Activated naive CD8-positive, alpha-beta T cell treated with anti-CD3 and anti-CD28 coated beads for 36 hours (primary cell): ENCODE results near the gene VWCE. TPM values are rescaled to one million over a fixed set of nuclear protein-coding genes. Genes with fewer than 3 reads are reported as not detected.

Experiments used
- DNase-seq: peaks from one replicate; pipeline ENCODE4 v3.0.0; 2021
- H3K27ac Mint-ChIP-seq: one replicate; pipeline ENCODE4 v1.8.0; 2022; ENCODE audit warnings: mild to moderate bottlenecking, moderate library complexity, mixed read lengths
- H3K27me3 Mint-ChIP-seq: one replicate; pipeline ENCODE4 v1.8.0; 2022; ENCODE audit warnings: mild to moderate bottlenecking, mixed read lengths
- H3K36me3 Mint-ChIP-seq: one replicate; pipeline ENCODE4 v1.8.0; 2021; ENCODE audit warnings: mild to moderate bottlenecking, mixed read lengths
- H3K4me1 Mint-ChIP-seq: one replicate; pipeline ENCODE4 v1.8.0; 2021; ENCODE audit warnings: mixed read lengths
- H3K4me3 Mint-ChIP-seq: one replicate; pipeline ENCODE4 v1.8.0; 2022; ENCODE audit warnings: mild to moderate bottlenecking, moderate library complexity, mixed read lengths
- H3K9me3 Mint-ChIP-seq: one replicate; pipeline ENCODE4 v1.8.0; 2022; ENCODE audit warnings: mixed read lengths
- total RNA-seq, 2 experiments: library from RNA; stranded (reverse); gene quantifications; one replicate each; pipeline ENCODE4 v1.2.3, GENCODE V29; 2021

VWCE gene
- 10 to 100 TPM; 18.3 to 19.8 TPM for total RNA-seq

- Mint-ChIP-seq H3K27ac (peak within 1 kb of the TSS; percentile 96), H3K4me1 (peaks cover 41% of the 10 kb centered on the region), H3K9me3 (no peaks in the 10 kb centered on the region)
Measured at GRCh38 chr11:61294717-61295595, at the start of gene VWCE. VWCE (minus strand) TSS chr11:61295316; CDS start chr11:61295037, 279 bp downstream.

GRCh38 chr11:61343792-61344745, 49.0 kb upstream of the VWCE start:
- peaks cover 6% of the 10 kb centered on the region for H3K36me3 Mint-ChIP-seq
- no peak overlapping the region for H3K27ac Mint-ChIP-seq
- no peaks in the 10 kb centered on the region for H3K27me3 Mint-ChIP-seq
- H3K9me3 Mint-ChIP-seq = no peaks in the 10 kb centered on the region
- DNase-seq = no peak
- peaks cover 2% of the 10 kb centered on the region for H3K4me1 Mint-ChIP-seq
- no peak overlapping the region for H3K4me3 Mint-ChIP-seq

More at GRCh38 chr11:61294717-61295595, at the start of gene VWCE:
- peak; percentile 86 for DNase-seq
- H3K4me3 Mint-ChIP-seq = peak within 1 kb of the TSS; percentile 89
- no peaks in the 10 kb centered on the region for H3K27me3 Mint-ChIP-seq
- peaks cover 49% of the 10 kb centered on the region for H3K36me3 Mint-ChIP-seq

GRCh38 chr11:61342207-61342803, 47.2 kb upstream of the VWCE start:
- Mint-ChIP-seq H3K27ac (no peak overlapping the region), H3K4me1 (peaks cover 2% of the 10 kb centered on the region), H3K27me3 (no peaks in the 10 kb centered on the region)

GRCh38 chr11:61341706-61342105, 46.6 kb upstream of the VWCE start:
- Mint-ChIP-seq H3K27me3 (no peaks in the 10 kb centered on the region), H3K27ac (no peak overlapping the region), H3K4me1 (peaks cover 4% of the 10 kb centered on the region), H3K9me3 (no peaks in the 10 kb centered on the region), H3K36me3 (peaks cover 6% of the 10 kb centered on the region), H3K4me3 (no peak overlapping the region)
- DNase-seq = no peak

More at GRCh38 chr11:61342207-61342803, 47.2 kb upstream of the VWCE start:
- Mint-ChIP-seq H3K4me3 (no peak overlapping the region), H3K36me3 (peaks cover 6% of the 10 kb centered on the region), H3K9me3 (no peaks in the 10 kb centered on the region)
- no peak for DNase-seq

- H3K36me3 Mint-ChIP-seq = peaks cover 6% of the 10 kb centered on the region
- no peak overlapping the region for H3K27ac Mint-ChIP-seq
- no peak for DNase-seq
- H3K27me3 Mint-ChIP-seq = no peaks in the 10 kb centered on the region
- H3K9me3 Mint-ChIP-seq = no peaks in the 10 kb centered on the region
- no peak overlapping the region for H3K4me3 Mint-ChIP-seq
- peaks cover 8% of the 10 kb centered on the region for H3K4me1 Mint-ChIP-seq
Measured at GRCh38 chr11:61340979-61341378, 45.9 kb upstream of the VWCE start.

- Mint-ChIP-seq H3K36me3 (peaks cover 6% of the 10 kb centered on the region), H3K27ac (no peak overlapping the region), H3K9me3 (no peaks in the 10 kb centered on the region), H3K4me1 (peaks cover 10% of the 10 kb centered on the region), H3K4me3 (no peak overlapping the region), H3K27me3 (no peaks in the 10 kb centered on the region)
- no peak for DNase-seq
Measured at GRCh38 chr11:61339490-61339878, 44.4 kb upstream of the VWCE start.

GRCh38 chr11:61338783-61339489, 43.8 kb upstream of the VWCE start:
- Mint-ChIP-seq H3K36me3 (peaks cover 6% of the 10 kb centered on the region), H3K27me3 (no peaks in the 10 kb centered on the region), H3K9me3 (no peaks in the 10 kb centered on the region), H3K27ac (no peak overlapping the region), H3K4me1 (peaks cover 15% of the 10 kb centered on the region), H3K4me3 (no peak overlapping the region)
- DNase-seq = no peak

GRCh38 chr11:61337706-61338470, 42.8 kb upstream of the VWCE start:
- Mint-ChIP-seq H3K36me3 (peaks cover 9% of the 10 kb centered on the region), H3K4me3 (no peak overlapping the region), H3K4me1 (peaks cover 23% of the 10 kb centered on the region), H3K27ac (no peak overlapping the region), H3K27me3 (no peaks in the 10 kb centered on the region), H3K9me3 (no peaks in the 10 kb centered on the region)
- DNase-seq = no peak

GRCh38 chr11:61336171-61336935, 41.2 kb upstream of the VWCE start:
- Mint-ChIP-seq H3K27ac (peak overlapping the region; percentile 88), H3K36me3 (peaks cover 20% of the 10 kb centered on the region), H3K9me3 (no peaks in the 10 kb centered on the region)

GRCh38 chr11:61335355-61335710, 40.2 kb upstream of the VWCE start:
- DNase-seq = no peak
- H3K9me3 Mint-ChIP-seq = no peaks in the 10 kb centered on the region
- H3K4me3 Mint-ChIP-seq = no peak overlapping the region
- no peaks in the 10 kb centered on the region for H3K27me3 Mint-ChIP-seq
- no peak overlapping the region for H3K27ac Mint-ChIP-seq
- H3K36me3 Mint-ChIP-seq = peaks cover 24% of the 10 kb centered on the region
- H3K4me1 Mint-ChIP-seq = peaks cover 39% of the 10 kb centered on the region

More at GRCh38 chr11:61336171-61336935, 41.2 kb upstream of the VWCE start:
- Mint-ChIP-seq H3K4me1 (peaks cover 31% of the 10 kb centered on the region), H3K4me3 (no peak overlapping the region), H3K27me3 (no peaks in the 10 kb centered on the region)
- peak; percentile 86 for DNase-seq

- Mint-ChIP-seq H3K27me3 (no peaks in the 10 kb centered on the region), H3K4me3 (peak overlapping the region; percentile 95), H3K9me3 (no peaks in the 10 kb centered on the region), H3K36me3 (peaks cover 30% of the 10 kb centered on the region), H3K27ac (peak overlapping the region; percentile 99), H3K4me1 (peaks cover 46% of the 10 kb centered on the region)
- DNase-seq = no peak
Measured at GRCh38 chr11:61334434-61335354, 39.6 kb upstream of the VWCE start.

GRCh38 chr11:61333550-61334433, 38.7 kb upstream of the VWCE start:
- DNase-seq = no peak
- Mint-ChIP-seq H3K27ac (peak overlapping the region; percentile 99), H3K9me3 (no peaks in the 10 kb centered on the region), H3K4me3 (peak overlapping the region; percentile 95), H3K27me3 (no peaks in the 10 kb centered on the region), H3K4me1 (peaks cover 53% of the 10 kb centered on the region), H3K36me3 (peaks cover 32% of the 10 kb centered on the region)
